Lung (tissue), 12 donors: ENCODE measurements around the gene OPCML. TPM values are rescaled to one million over a fixed set of nuclear protein-coding genes. Genes with fewer than 3 reads are reported as not detected.

Source experiments
- ATAC-seq: fragments of 200-7000 bp; cut with Tn5 transposase; one replicate; pipeline ENCODE4 v1.9.1; 2020; ENCODE audit warnings: moderate number of reproducible peaks; ENCODE audit not compliant: insufficient read depth, low FRiP score
- DNase-seq, 3 donors: peaks; one replicate each; pipeline ENCODE4 v3.0.0-alpha.2; 2013 to 2017
- H3K27ac ChIP-seq, 2 donors: one replicate each; pipeline ENCODE4 v1.5.1; 2013; ENCODE audit warnings: mild to moderate bottlenecking in 2 of 2, moderate library complexity in 2 of 2, control low read depth in 1 of 2, inconsistent platforms in 1 of 2, low read depth in 1 of 2, low read length in 1 of 2
- H3K27me3 ChIP-seq, 3 donors: one replicate each; pipeline ENCODE4 v1.5.1; 2013; ENCODE audit warnings: low read length in 2 of 3; ENCODE audit not compliant: control insufficient read depth in 3 of 3, insufficient read depth in 3 of 3
- H3K36me3 ChIP-seq, 4 donors: one replicate each; pipeline ENCODE4 v1.5.1; 2013; ENCODE audit warnings: low read length in 4 of 4, mild to moderate bottlenecking in 1 of 4, moderate library complexity in 1 of 4; ENCODE audit not compliant: control insufficient read depth in 4 of 4, insufficient read depth in 4 of 4
- H3K4me1 ChIP-seq, 5 donors: one replicate each; pipeline ENCODE4 v1.5.1; 2013; ENCODE audit warnings: low read length in 5 of 5, mild to moderate bottlenecking in 2 of 5, moderate library complexity in 1 of 5; ENCODE audit not compliant: control insufficient read depth in 5 of 5, insufficient read depth in 5 of 5
- H3K4me3 ChIP-seq: one replicate; pipeline ENCODE4 v1.5.1; 2013; ENCODE audit warnings: mild to moderate bottlenecking, control low read depth, moderate library complexity
- H3K9ac ChIP-seq, 2 donors: one replicate each; pipeline ENCODE4 v1.5.1; 2013; ENCODE audit warnings: low read length in 2 of 2, control low read depth in 1 of 2; ENCODE audit not compliant: insufficient read depth in 1 of 2
- H3K9me3 ChIP-seq, 4 donors: one replicate each; pipeline ENCODE4 v1.5.1; 2013; ENCODE audit warnings: low read length in 3 of 4, mild to moderate bottlenecking in 1 of 4, moderate library complexity in 1 of 4; ENCODE audit not compliant: control insufficient read depth in 4 of 4, insufficient read depth in 3 of 4
- CTCF ChIP-seq: IDR thresholded peaks from 2 replicates; pipeline ENCODE4 v1.5.1; 2012; ENCODE audit warnings: mild to moderate bottlenecking; ENCODE audit errors: control extremely low read depth, extremely low read depth
- WGBS, 2 donors: extraction: QIAGEN DNeasy Blood & Tissue Kit; methylation state at CpG; one replicate each; pipeline ENCODE4 v1.1.7; 2013; 5-methylcytosine and 5-hydroxymethylcytosine counted together
- polyA plus RNA-seq, 2 donors: library from polyadenylated mRNA; stranded (reverse); fragments of 200-250 nt; gene quantifications; one replicate each; pipeline ENCODE4 v1.2.1, GENCODE V29; 2013
- total RNA-seq, 2 donors: library from RNA; depleted of rRNA in 1 of 2; stranded (reverse); fragments of >200 nt in 1 of 2; gene quantifications; one replicate each; pipeline ENCODE4 v1.2.1, GENCODE V29; 2014 to 2021
- donor health status: control.
- donor health status: control.
- donor health status: Bipolar disorder and iron deficiency.
- donor health status: healthy.
- donor health status: DM: yes; HTN: yes; CAD: no.

OPCML gene
- total and polyA plus RNA-seq, 4 donors: 0.49 to 0.74 TPM; not detected in 2

- Histone ChIP-seq H3K36me3 (no peaks in the 10 kb centered on the region), H3K4me3 (no peak overlapping the region), H3K27ac (no peak overlapping the region), H3K4me1 (peaks cover 0 to 11% (median 0%) of the 10 kb centered on the region in 5 donors), H3K27me3 (no peaks in the 10 kb centered on the region), H3K9ac (no peak overlapping the region), H3K9me3 (peaks cover 0 to 2% (median 0%) of the 10 kb centered on the region in 4 donors)
- no peak for TF ChIP-seq CTCF
- DNase-seq (peak; percentile 51 to 85 (median 82)), ATAC-seq (no peak)
- WGBS, 2 donors: 62 to 63% methylated on average over 3 of the region's 3 CpGs
Observed at GRCh38 chr11:132751516-132752250, 780.6 kb downstream of the OPCML start.

GRCh38 chr11:132746305-132746704 lies 786.0 kb downstream of the OPCML start:
- ATAC-seq (no peak), DNase-seq (no peak)
- 66 to 85% methylated on average over 5 of the region's 5 CpGs for WGBS, 2 donors
- Histone ChIP-seq H3K9ac (no peak overlapping the region), H3K4me3 (no peak overlapping the region), H3K36me3 (no peaks in the 10 kb centered on the region), H3K4me1 (peaks cover 0 to 5% (median 2%) of the 10 kb centered on the region in 5 donors), H3K27me3 (peaks cover 0 to 2% (median 0%) of the 10 kb centered on the region in 3 donors), H3K27ac (no peak overlapping the region), H3K9me3 (peaks cover 0 to 3% (median 0%) of the 10 kb centered on the region in 4 donors)
- TF ChIP-seq CTCF: no peak

GRCh38 chr11:132745306-132745705 lies 787.0 kb downstream of the OPCML start:
- H3K36me3 ChIP-seq: no peaks in the 10 kb centered on the region
- DNase-seq (no peak), ATAC-seq (no peak)
- WGBS, 2 donors: 81 to 84% methylated on average over 1 of the region's 1 CpG
- peaks cover 0 to 2% (median 0%) of the 10 kb centered on the region in 3 donors for H3K27me3 ChIP-seq
- no peak overlapping the region for H3K27ac ChIP-seq
- no peak overlapping the region for H3K4me3 ChIP-seq
- H3K4me1 ChIP-seq: peaks cover 0 to 3% (median 0%) of the 10 kb centered on the region in 5 donors
- no peak overlapping the region for H3K9ac ChIP-seq
- TF ChIP-seq CTCF: no peak
- H3K9me3 ChIP-seq: peaks cover 0 to 3% (median 0%) of the 10 kb centered on the region in 4 donors
